ENCODE data around the gene ZC3H18. TPM values are rescaled to one million over a fixed set of nuclear protein-coding genes. Genes with fewer than 3 reads are reported as not detected.

ZC3H18 gene
- total RNA-seq, 2 donors from 2014 or later: 103 TPM

- peak overlapping the region; percentile 51 for H3K27ac Mint-ChIP-seq
- H3K27me3 Mint-ChIP-seq: no peaks in the 10 kb centered on the region
- H3K9me3 Mint-ChIP-seq: no peaks in the 10 kb centered on the region
- peaks cover 19% of the 10 kb centered on the region for H3K4me1 Mint-ChIP-seq
- ATAC-seq (replicated peaks): no peak
- H3K36me3 Mint-ChIP-seq (ENCODE audit: low read depth): peaks cover 89% of the 10 kb centered on the region
- H3K4me3 Mint-ChIP-seq: no peak overlapping the region
These were observed 7.0 kb downstream of the ZC3H18 start for GRCh38 chr16:88577166-88577565.

- Mint-ChIP-seq H3K27ac (peak overlapping the region; percentile 51), H3K4me3 (no peak overlapping the region), H3K36me3 (ENCODE audit: low read depth) (peaks cover 87% of the 10 kb centered on the region), H3K9me3 (no peaks in the 10 kb centered on the region), H3K27me3 (no peaks in the 10 kb centered on the region), H3K4me1 (peaks cover 19% of the 10 kb centered on the region)
- no peak for ATAC-seq (replicated peaks)
These were observed 8.5 kb downstream of the ZC3H18 start for GRCh38 chr16:88578446-88579313.

- peak overlapping the region; percentile 43 for H3K27ac Mint-ChIP-seq
- no peak for ATAC-seq (replicated peaks)
- H3K4me1 Mint-ChIP-seq: peaks cover 26% of the 10 kb centered on the region
- H3K9me3 Mint-ChIP-seq: no peaks in the 10 kb centered on the region
- no peak overlapping the region for H3K4me3 Mint-ChIP-seq
- H3K36me3 Mint-ChIP-seq (ENCODE audit: low read depth): peaks cover 84% of the 10 kb centered on the region
- no peaks in the 10 kb centered on the region for H3K27me3 Mint-ChIP-seq
These were observed 10.2 kb downstream of the ZC3H18 start for GRCh38 chr16:88580371-88580770.

GRCh38 chr16:88581033-88581432 is 10.8 kb downstream of the ZC3H18 start:
- Mint-ChIP-seq H3K27me3 (no peaks in the 10 kb centered on the region), H3K9me3 (no peaks in the 10 kb centered on the region), H3K4me3 (no peak overlapping the region), H3K27ac (peak overlapping the region; percentile 43), H3K36me3 (ENCODE audit: low read depth) (peaks cover 84% of the 10 kb centered on the region), H3K4me1 (peaks cover 30% of the 10 kb centered on the region)
- ATAC-seq (replicated peaks): no peak

DNA sequence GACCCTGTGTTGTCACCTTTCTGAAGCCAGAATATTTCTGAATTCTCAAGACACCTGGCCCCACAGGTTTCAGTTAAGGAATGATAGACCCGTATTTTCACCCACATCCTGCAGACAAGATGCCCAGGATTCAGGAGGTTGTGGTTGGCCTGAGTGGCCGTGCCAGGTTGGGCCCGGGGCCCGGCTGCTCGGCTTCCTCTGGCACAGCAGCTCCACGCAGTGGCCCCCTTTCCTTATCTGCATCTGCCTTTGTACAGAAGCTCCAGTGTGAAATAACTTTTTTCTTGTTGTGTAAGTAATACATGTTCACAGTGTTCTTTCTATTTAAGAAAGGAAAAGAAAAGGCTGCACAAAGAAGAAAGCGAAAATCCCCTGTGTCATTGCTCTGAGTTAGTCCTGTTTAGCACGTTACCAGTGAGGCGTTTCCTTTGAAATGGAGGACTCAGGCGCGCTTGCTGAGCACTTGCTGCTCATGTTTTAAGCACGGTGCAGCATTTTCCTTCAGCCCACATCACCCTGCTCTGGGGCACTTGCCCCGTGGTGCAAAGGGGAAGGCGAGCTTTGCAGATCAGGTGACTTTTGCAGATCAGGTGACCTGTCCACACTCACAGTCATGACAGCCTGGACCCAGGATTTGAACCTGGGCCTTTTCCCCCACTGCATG is 12.8 kb downstream of the ZC3H18 start:
- peaks cover 29% of the 10 kb centered on the region for H3K4me1 Mint-ChIP-seq
- no peaks in the 10 kb centered on the region for H3K27me3 Mint-ChIP-seq
- peaks cover 84% of the 10 kb centered on the region for H3K36me3 Mint-ChIP-seq (ENCODE audit: low read depth)
- H3K4me3 Mint-ChIP-seq: no peak overlapping the region
- no peak overlapping the region for H3K27ac Mint-ChIP-seq
- ATAC-seq (replicated peaks): no peak
- H3K9me3 Mint-ChIP-seq: no peaks in the 10 kb centered on the region

- Mint-ChIP-seq H3K4me3 (peak overlapping the region; percentile 23), H3K4me1 (peaks cover 40% of the 10 kb centered on the region), H3K27me3 (no peaks in the 10 kb centered on the region), H3K36me3 (ENCODE audit: low read depth) (peaks cover 88% of the 10 kb centered on the region), H3K9me3 (no peaks in the 10 kb centered on the region), H3K27ac (peak overlapping the region; percentile 59)
- no peak for ATAC-seq (replicated peaks)
These were observed 14.5 kb downstream of the ZC3H18 start for GRCh38 chr16:88584676-88585075.

DNA sequence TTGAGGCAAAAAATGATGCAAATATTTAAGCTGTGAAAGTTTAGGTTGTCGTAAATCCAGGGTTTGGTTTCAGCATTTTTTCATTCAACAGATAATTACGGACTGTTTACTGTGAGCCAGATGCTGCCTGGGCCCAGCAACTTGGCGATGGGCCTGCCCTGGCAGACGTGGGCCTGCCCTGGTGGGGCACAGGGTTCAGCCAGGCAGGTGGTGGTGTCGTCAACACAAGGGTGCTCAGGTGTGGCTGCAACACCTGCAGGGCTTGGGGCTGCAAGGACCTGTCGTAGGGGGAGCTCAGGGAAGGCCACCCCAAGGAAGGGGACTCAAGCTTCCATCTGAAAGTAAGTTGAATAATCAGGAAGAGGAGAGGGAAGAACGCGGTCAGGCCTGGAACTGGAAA is 15.1 kb downstream of the ZC3H18 start:
- Mint-ChIP-seq H3K4me3 (no peak overlapping the region), H3K36me3 (ENCODE audit: low read depth) (peaks cover 92% of the 10 kb centered on the region)

GRCh38 chr16:88585927-88586581 is 15.9 kb downstream of the ZC3H18 start:
- H3K27ac Mint-ChIP-seq: peak overlapping the region; percentile 59
- no peaks in the 10 kb centered on the region for H3K9me3 Mint-ChIP-seq
- H3K4me3 Mint-ChIP-seq: no peak overlapping the region
- H3K4me1 Mint-ChIP-seq: peaks cover 36% of the 10 kb centered on the region
- H3K27me3 Mint-ChIP-seq: no peaks in the 10 kb centered on the region
- peaks cover 92% of the 10 kb centered on the region for H3K36me3 Mint-ChIP-seq (ENCODE audit: low read depth)
- no peak for ATAC-seq (replicated peaks)

More for the DNA sequence above, 15.1 kb downstream of the ZC3H18 start:
- Mint-ChIP-seq H3K9me3 (no peaks in the 10 kb centered on the region), H3K4me1 (peaks cover 42% of the 10 kb centered on the region), H3K27ac (peak overlapping the region; percentile 59), H3K27me3 (no peaks in the 10 kb centered on the region)
- ATAC-seq (replicated peaks): no peak

- H3K27ac Mint-ChIP-seq: peak overlapping the region; percentile 84
- H3K27me3 Mint-ChIP-seq: no peaks in the 10 kb centered on the region
- peaks cover 41% of the 10 kb centered on the region for H3K4me1 Mint-ChIP-seq
- H3K9me3 Mint-ChIP-seq: no peaks in the 10 kb centered on the region
- no peak for ATAC-seq (replicated peaks)
- peak overlapping the region; percentile 82 for H3K4me3 Mint-ChIP-seq
- H3K36me3 Mint-ChIP-seq (ENCODE audit: low read depth): peaks cover 91% of the 10 kb centered on the region
These were observed 17.9 kb downstream of the ZC3H18 start for GRCh38 chr16:88588148-88588547.

DNA sequence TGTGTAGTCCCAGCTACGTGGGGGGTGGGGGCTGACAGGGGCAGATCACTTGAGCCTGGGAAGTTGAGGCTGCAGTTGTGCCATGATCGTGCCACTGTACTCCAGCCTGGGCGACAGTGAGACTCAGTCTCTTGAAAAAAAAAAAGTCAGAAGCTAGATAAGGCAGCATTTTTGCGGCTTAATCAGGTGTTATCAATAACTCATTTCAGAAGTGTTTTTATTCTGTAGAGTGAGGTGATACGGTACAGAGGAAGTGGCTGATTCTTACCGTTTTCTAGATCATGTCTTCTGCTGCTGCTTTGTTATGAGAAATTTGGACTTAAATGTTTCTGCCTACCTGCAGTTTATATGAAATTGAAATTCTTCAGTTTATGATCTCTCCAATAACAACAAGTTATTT is 18.6 kb downstream of the ZC3H18 start:
- peak overlapping the region; percentile 82 for H3K4me3 Mint-ChIP-seq
- H3K36me3 Mint-ChIP-seq (ENCODE audit: low read depth): peaks cover 94% of the 10 kb centered on the region

DNA sequence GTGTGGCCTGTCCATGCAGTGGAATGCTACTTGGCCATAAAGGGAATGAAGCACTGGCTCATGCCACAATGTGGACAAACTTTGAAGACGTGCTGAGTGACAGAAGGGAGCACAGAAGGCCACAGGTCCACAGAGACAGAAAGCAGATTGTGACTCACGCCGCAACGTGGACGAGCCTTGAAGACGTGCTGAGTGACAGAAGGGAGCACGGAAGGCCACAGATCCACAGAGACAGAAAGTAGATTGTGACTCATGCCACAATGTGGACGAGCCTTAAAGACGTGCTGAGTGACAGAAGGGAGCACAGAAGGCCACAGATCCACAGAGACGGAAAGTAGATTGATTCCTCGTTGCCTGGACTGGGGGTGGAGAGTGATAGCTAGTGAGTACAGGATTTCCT is 19.2 kb downstream of the ZC3H18 start:
- Mint-ChIP-seq H3K36me3 (ENCODE audit: low read depth) (peaks cover 98% of the 10 kb centered on the region), H3K27me3 (no peaks in the 10 kb centered on the region), H3K9me3 (no peaks in the 10 kb centered on the region), H3K27ac (peak overlapping the region; percentile 84), H3K4me3 (peak overlapping the region; percentile 82), H3K4me1 (peaks cover 41% of the 10 kb centered on the region)
- peak; percentile 72 for ATAC-seq (replicated peaks)

More for the DNA sequence above, 18.6 kb downstream of the ZC3H18 start:
- ATAC-seq (replicated peaks): peak; percentile 54
- peaks cover 41% of the 10 kb centered on the region for H3K4me1 Mint-ChIP-seq
- H3K27ac Mint-ChIP-seq: peak overlapping the region; percentile 84
- no peaks in the 10 kb centered on the region for H3K9me3 Mint-ChIP-seq
- no peaks in the 10 kb centered on the region for H3K27me3 Mint-ChIP-seq

GRCh38 chr16:88591577-88592021 is 21.4 kb downstream of the ZC3H18 start:
- Mint-ChIP-seq H3K4me3 (peak overlapping the region; percentile 82), H3K36me3 (ENCODE audit: low read depth) (peaks cover 93% of the 10 kb centered on the region), H3K9me3 (no peaks in the 10 kb centered on the region), H3K27ac (peak overlapping the region; percentile 88), H3K4me1 (peaks cover 33% of the 10 kb centered on the region), H3K27me3 (no peaks in the 10 kb centered on the region)
- ATAC-seq (replicated peaks): peak; percentile 76

DNA sequence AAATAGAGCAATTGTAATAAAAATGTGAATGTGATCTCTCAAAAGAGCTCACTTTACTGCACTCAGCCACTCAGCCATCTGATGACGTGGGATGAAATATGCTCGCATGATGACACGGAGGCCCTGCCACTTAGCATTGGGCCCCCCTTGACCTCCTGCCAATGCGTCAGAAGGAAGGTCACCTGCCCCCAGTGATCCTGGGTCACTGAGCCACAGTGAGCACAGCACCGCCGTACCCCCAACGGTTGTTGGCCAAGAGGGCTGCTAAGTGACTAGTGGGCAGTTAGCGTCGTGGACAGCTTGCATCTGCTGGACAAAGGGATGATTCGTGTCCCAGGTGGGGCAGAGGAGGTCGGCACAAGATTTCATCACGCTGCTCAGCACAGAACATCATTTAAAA is 22.9 kb downstream of the ZC3H18 start:
- peaks cover 93% of the 10 kb centered on the region for H3K36me3 Mint-ChIP-seq (ENCODE audit: low read depth)
- ATAC-seq (replicated peaks): no peak
- H3K4me3 Mint-ChIP-seq: peak overlapping the region; percentile 82
- H3K4me1 Mint-ChIP-seq: peaks cover 28% of the 10 kb centered on the region
- H3K27me3 Mint-ChIP-seq: no peaks in the 10 kb centered on the region
- no peaks in the 10 kb centered on the region for H3K9me3 Mint-ChIP-seq
- no peak overlapping the region for H3K27ac Mint-ChIP-seq

DNA sequence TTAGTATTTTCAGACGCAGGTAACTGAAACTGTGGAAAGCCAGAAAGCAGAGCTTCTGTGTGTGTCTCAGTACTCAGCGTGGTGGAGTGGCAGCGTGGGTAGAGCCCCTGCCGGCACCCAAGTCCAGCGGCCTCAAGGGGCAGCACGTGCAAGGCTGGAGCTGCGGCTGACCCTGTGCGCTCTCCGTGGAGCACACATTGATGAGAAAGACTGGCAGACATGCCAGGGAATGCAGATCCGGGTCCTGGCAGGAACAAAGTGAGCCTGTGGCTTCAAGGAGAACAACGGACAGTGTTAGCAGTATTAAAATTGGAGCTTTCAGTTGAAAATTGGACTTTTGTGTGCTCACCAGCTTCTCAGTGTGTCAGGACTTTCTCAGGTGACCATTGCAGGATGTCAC is 23.3 kb downstream of the ZC3H18 start:
- H3K36me3 Mint-ChIP-seq (ENCODE audit: low read depth): peaks cover 93% of the 10 kb centered on the region
- H3K4me3 Mint-ChIP-seq: no peak overlapping the region
- H3K27me3 Mint-ChIP-seq: no peaks in the 10 kb centered on the region
- H3K9me3 Mint-ChIP-seq: no peaks in the 10 kb centered on the region
- ATAC-seq (replicated peaks): no peak
- H3K27ac Mint-ChIP-seq: no peak overlapping the region
- H3K4me1 Mint-ChIP-seq: peaks cover 24% of the 10 kb centered on the region

All from activated T-helper 17 cell treated with anti-CD3 and anti-CD28 coated beads, Interleukin-2, amount 50 U/mL, for 72 hours (primary cell).